ENCODE results near the gene OLIG1. TPM values are rescaled to one million over a fixed set of nuclear protein-coding genes. Genes with fewer than 3 reads are reported as not detected.

The OLIG1 gene
- total and polyA plus RNA-seq, 2 donors (not counting 1 experiment from before 2014, with no cell fraction given), result 0.33 TPM; not detected in 1

GRCh38 chr21:33025489-33026442 lies 44.2 kb upstream of the OLIG1 start, which contains the start of gene OLIG2:
TSS of gene OLIG2 (plus strand) at chr21:33025935. CDS start at chr21:33026863, 928 bp downstream.
- H3K36me3 ChIP-seq (replicated peaks in 1 of 2; ENCODE audit: control extremely low read depth in 1 of 2, control insufficient read depth in 1 of 2, extremely low read depth in 1 of 2, insufficient read depth in 2 of 2, low read length in 1 of 2), result no peaks in the 10 kb centered on the region
- WGBS (ENCODE audit: insufficient coverage), result 9% methylated on average over 46 of the region's 59 CpGs
- Mint-ChIP-seq H3K27ac (peak within 1 kb of the TSS; percentile 10), H3K4me1 (peaks cover 32% of the 10 kb centered on the region), H3K4me3 (peak within 1 kb of the TSS; percentile 26), H3K9me3 (ENCODE audit: insufficient read depth) (no peaks in the 10 kb centered on the region), H3K27me3 (peaks cover 63% of the 10 kb centered on the region)
- no peak within 1 kb of the TSS for H3K9ac ChIP-seq (ENCODE audit: low read length)
- intact Hi-C loops (cut with micrococcal nuclease), result no loop called here
- ChIA-PET POLR2A (interaction anchor here (0.6 kb wide), 1 partner anchor 271 kb away, joined by 7 read pairs; no protein-coding TSS in a partner anchor), CTCF (no interaction called here)
- no peak within 1 kb of the TSS for H3K27ac ChIP-seq (ENCODE audit: low read length in 2 of 2)
- DNase-seq, result peak; percentile 30
- H3K4me3 ChIP-seq (ENCODE audit: control extremely low read depth in 1 of 5, extremely low read depth in 1 of 5, insufficient read depth in 1 of 5, low read depth in 2 of 5, low read length in 4 of 5), result no peak within 1 kb of the TSS
- H4K20me1 ChIP-seq (ENCODE audit: control insufficient read depth, insufficient read depth, low read length, poor library complexity, severe bottlenecking), result no peaks in the 10 kb centered on the region
- peaks cover 46 to 54% of the 10 kb centered on the region in 2 donors for H3K4me1 ChIP-seq (ENCODE audit: control insufficient read depth in 2 of 2, insufficient read depth in 2 of 2, low read length in 2 of 2)
- H3K27me3 ChIP-seq (replicated peaks in 1 of 4; ENCODE audit: control extremely low read depth in 1 of 4, control insufficient read depth in 3 of 4, insufficient read depth in 4 of 4, low read length in 3 of 4), result peaks cover 0 to 94% (median 60%) of the 10 kb centered on the region in 4 experiments
- no peak for TF ChIP-seq EZH2 (IDR thresholded peaks at IDR 0.05; ENCODE audit: borderline replicate concordance, insufficient read depth, low read depth, low read length, poor library complexity, severe bottlenecking)
- no peak for TF ChIP-seq CTCF (IDR thresholded peaks at IDR 0.05)
- peak within 1 kb of the TSS; percentile 8 for H3K4me2 ChIP-seq (replicated peaks; ENCODE audit: low read depth, low read length, poor library complexity, severe bottlenecking)
- no peak for ATAC-seq (ENCODE audit: low read depth)
- no peaks in the 10 kb centered on the region for H3K79me2 ChIP-seq (ENCODE audit: control insufficient read depth, insufficient read depth, low read length)
- H2AFZ ChIP-seq (ENCODE audit: insufficient read depth, low read depth, low read length, poor library complexity, severe bottlenecking), result no peak within 1 kb of the TSS
- peaks cover 0 to 56% (median 0%) of the 10 kb centered on the region in 3 donors for H3K9me3 ChIP-seq (ENCODE audit: control extremely low read depth in 1 of 3, control insufficient read depth in 2 of 3, insufficient read depth in 1 of 3, low read length in 2 of 3)

GRCh38 chr21:33026443-33026858 lies 43.5 kb upstream of the OLIG1 start:
- POLR2A ChIA-PET, result no interaction called here
- Histone ChIP-seq H3K27me3 (replicated peaks in 1 of 4; ENCODE audit: control extremely low read depth in 1 of 4, control insufficient read depth in 3 of 4, insufficient read depth in 4 of 4, low read length in 3 of 4) (peaks cover 0 to 93% (median 58%) of the 10 kb centered on the region in 4 experiments), H3K4me1 (ENCODE audit: control insufficient read depth in 2 of 2, insufficient read depth in 2 of 2, low read length in 2 of 2) (peaks cover 46 to 54% of the 10 kb centered on the region in 2 donors), H3K4me2 (replicated peaks; ENCODE audit: low read depth, low read length, poor library complexity, severe bottlenecking) (no peak overlapping the region), H3K9ac (ENCODE audit: low read length) (no peak overlapping the region), H2AFZ (ENCODE audit: insufficient read depth, low read depth, low read length, poor library complexity, severe bottlenecking) (no peak overlapping the region), H3K79me2 (ENCODE audit: control insufficient read depth, insufficient read depth, low read length) (no peaks in the 10 kb centered on the region), H3K9me3 (ENCODE audit: control extremely low read depth in 1 of 3, control insufficient read depth in 2 of 3, insufficient read depth in 1 of 3, low read length in 2 of 3) (peaks cover 0 to 56% (median 0%) of the 10 kb centered on the region in 3 donors), H3K4me3 (ENCODE audit: control extremely low read depth in 1 of 5, extremely low read depth in 1 of 5, insufficient read depth in 1 of 5, low read depth in 2 of 5, low read length in 4 of 5) (no peak overlapping the region), H3K27ac (ENCODE audit: low read length in 2 of 2) (no peak overlapping the region), H4K20me1 (ENCODE audit: control insufficient read depth, insufficient read depth, low read length, poor library complexity, severe bottlenecking) (no peaks in the 10 kb centered on the region), H3K36me3 (replicated peaks in 1 of 2; ENCODE audit: control extremely low read depth in 1 of 2, control insufficient read depth in 1 of 2, extremely low read depth in 1 of 2, insufficient read depth in 2 of 2, low read length in 1 of 2) (no peaks in the 10 kb centered on the region)
- 21% methylated on average over 14 of the region's 21 CpGs for whole genome bisulfite sequencing (ENCODE audit: insufficient coverage)
- TF ChIP-seq EZH2 (IDR thresholded peaks at IDR 0.05; ENCODE audit: borderline replicate concordance, insufficient read depth, low read depth, low read length, poor library complexity, severe bottlenecking), result no peak
- no peak for TF ChIP-seq CTCF (IDR thresholded peaks at IDR 0.05)
- no peak for ATAC-seq (ENCODE audit: low read depth)
- peaks cover 60% of the 10 kb centered on the region for H3K27me3 Mint-ChIP-seq
- peaks cover 32% of the 10 kb centered on the region for H3K4me1 Mint-ChIP-seq
- CTCF ChIA-PET, result no interaction called here
- H3K27ac Mint-ChIP-seq, result no peak overlapping the region
- H3K9me3 Mint-ChIP-seq (ENCODE audit: insufficient read depth), result no peaks in the 10 kb centered on the region
- no peak for DNase-seq
- peak overlapping the region; percentile 26 for H3K4me3 Mint-ChIP-seq
- intact Hi-C loops (cut with micrococcal nuclease), result no loop called here

Measured in B cell (primary cell).